D721Med (cell line): ENCODE data around the gene KMT2D.

Experiments used
- DNase-seq: peaks from one replicate; pipeline ENCODE4 v3.0.0; 2011; ENCODE audit warnings: low spot score; ENCODE audit not compliant: insufficient read length
- FAIRE-seq: peaks from 2 replicates; lab custom pipeline; 2011; peaks lifted over from hg19 to GRCh38; lab: Jason Lieb, UNC
- TF ChIP-seq, protein P1 (sequence below): IDR thresholded peaks from 2 replicates; pipeline ENCODE4 v1.5.1; 2012; ENCODE audit warnings: mild to moderate bottlenecking, control low read depth; ENCODE audit not compliant: insufficient read depth; ENCODE audit errors: missing control alignments

The KMT2D gene

GRCh38 chr12:49098703-49099102 is 38.1 kb upstream of the KMT2D start:
- DNase-seq (no peak), FAIRE-seq (no peak)
- TF ChIP-seq, protein P1, sequence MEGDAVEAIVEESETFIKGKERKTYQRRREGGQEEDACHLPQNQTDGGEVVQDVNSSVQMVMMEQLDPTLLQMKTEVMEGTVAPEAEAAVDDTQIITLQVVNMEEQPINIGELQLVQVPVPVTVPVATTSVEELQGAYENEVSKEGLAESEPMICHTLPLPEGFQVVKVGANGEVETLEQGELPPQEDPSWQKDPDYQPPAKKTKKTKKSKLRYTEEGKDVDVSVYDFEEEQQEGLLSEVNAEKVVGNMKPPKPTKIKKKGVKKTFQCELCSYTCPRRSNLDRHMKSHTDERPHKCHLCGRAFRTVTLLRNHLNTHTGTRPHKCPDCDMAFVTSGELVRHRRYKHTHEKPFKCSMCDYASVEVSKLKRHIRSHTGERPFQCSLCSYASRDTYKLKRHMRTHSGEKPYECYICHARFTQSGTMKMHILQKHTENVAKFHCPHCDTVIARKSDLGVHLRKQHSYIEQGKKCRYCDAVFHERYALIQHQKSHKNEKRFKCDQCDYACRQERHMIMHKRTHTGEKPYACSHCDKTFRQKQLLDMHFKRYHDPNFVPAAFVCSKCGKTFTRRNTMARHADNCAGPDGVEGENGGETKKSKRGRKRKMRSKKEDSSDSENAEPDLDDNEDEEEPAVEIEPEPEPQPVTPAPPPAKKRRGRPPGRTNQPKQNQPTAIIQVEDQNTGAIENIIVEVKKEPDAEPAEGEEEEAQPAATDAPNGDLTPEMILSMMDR: no peak

GRCh38 chr12:49098035-49098451 is 37.4 kb upstream of the KMT2D start:
- peak; percentile 63 for DNase-seq
- no peak for FAIRE-seq
- TF ChIP-seq, protein P1: peak; percentile 68

DNA sequence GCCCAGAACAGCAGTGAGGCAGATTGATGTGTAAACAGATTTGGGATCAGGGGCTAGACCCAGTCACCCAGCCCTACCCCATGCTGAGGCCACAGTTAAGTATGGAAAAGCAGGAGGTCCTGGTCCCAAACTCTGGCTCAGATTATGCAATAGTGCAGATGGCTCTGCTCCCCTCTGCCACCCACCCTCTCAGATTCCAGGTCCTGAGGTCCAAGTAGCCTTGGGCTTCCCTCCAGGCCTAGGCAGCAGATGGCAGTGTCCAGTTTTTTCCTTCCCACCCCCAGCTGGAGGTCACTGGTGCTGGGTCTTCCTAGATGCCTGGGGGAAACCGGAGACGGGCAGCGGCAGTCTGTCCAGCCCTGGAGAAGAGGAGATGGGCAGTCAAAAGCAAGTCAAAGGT is 36.8 kb upstream of the KMT2D start:
- no peak for DNase-seq
- TF ChIP-seq, protein P1: no peak

GRCh38 chr12:49094975-49095365 is 34.4 kb upstream of the KMT2D start:
- TF ChIP-seq, protein P1: no peak
- no peak for FAIRE-seq
- no peak for DNase-seq

More for the DNA sequence above, 36.8 kb upstream of the KMT2D start:
- no peak for FAIRE-seq

GRCh38 chr12:49094160-49094974 is 33.8 kb upstream of the KMT2D start, which contains the start of gene DHH:
DHH (minus strand) TSS chr12:49094801; CDS start chr12:49094512, 289 bp downstream.
- DNase-seq (no peak), FAIRE-seq (no peak)
- TF ChIP-seq, protein P1: no peak

DNA sequence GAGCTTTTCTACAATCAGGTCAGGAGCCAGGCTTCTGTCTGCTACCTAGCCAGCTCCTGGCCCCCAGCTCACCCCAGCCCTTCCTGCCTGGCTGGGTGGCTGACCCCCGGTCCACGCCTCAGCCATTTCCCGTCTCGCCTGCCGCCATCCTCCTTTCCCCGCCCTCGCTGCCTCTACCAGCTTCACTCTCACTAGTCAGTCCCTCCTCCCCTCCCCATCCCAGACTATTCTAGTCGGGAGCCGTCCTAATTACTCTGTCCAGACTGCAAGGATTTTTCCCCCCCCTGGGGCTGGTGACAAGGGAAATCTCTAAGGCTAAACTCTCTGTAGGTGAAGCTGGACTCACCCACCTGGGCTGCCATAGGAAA is 33.2 kb upstream of the KMT2D start:
- no peak for DNase-seq
- no peak for FAIRE-seq
- TF ChIP-seq, protein P1: no peak

DNA sequence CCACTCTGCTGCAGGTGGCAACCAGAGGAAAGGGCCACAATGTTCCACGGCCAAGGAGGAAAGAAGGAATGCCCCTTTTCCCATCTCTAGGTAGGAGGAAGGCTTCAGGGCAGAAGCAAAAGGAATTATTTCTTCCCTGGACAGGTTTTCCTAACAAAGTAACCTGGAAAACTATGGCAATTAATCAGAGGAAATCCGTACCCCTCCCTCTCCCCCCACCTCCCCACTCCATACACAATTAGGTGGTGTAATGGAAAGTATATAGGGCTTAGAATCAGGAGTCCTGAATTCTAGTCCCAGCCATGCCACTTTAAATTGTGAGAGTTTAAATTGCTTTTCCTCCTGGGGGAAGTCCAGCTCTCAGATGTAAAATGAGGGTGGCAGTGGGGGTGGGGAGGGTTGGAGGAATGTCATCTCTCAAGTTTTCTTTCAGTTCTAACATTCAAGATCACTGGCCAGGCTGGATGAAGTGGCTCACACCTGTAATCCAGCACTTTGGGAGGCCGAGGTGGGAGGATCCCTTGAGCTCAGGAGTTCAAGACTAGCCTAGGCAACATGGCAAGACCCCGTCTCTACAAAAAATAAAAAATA is 32.3 kb upstream of the KMT2D start:
- DNase-seq: no peak
- no peak for FAIRE-seq
- TF ChIP-seq, protein P1: no peak
